ENCODE results near the gene CD81. TPM values are rescaled to one million over a fixed set of nuclear protein-coding genes. Genes with fewer than 3 reads are reported as not detected.

The CD81 gene
- total RNA-seq, 1 experiment from 2014 or later, result 194 TPM

- CTCF ChIA-PET, result no interaction called here
These were observed 59.0 kb downstream of the CD81 start for GRCh38 chr11:2436013-2436520.

GRCh38 chr11:2436521-2437031 lies 59.5 kb downstream of the CD81 start:
- BruUV-seq (replicated peaks), result no TSS peak
- Histone ChIP-seq H3K36me3 (ENCODE audit: insufficient read depth, low read length, poor library complexity, severe bottlenecking) (no peaks in the 10 kb centered on the region), H3K4me1 (ENCODE audit: insufficient read depth, low read length, poor library complexity, severe bottlenecking) (no peaks in the 10 kb centered on the region), H3K27ac (ENCODE audit: low read depth, low read length, poor library complexity, severe bottlenecking) (no peak overlapping the region), H3K4me3 (ENCODE audit: low read depth, low read length, poor library complexity, severe bottlenecking) (no peak overlapping the region), H3K27me3 (replicated peaks; ENCODE audit: insufficient read depth, low read depth, low read length, poor library complexity) (no peaks in the 10 kb centered on the region), H3K9me3 (ENCODE audit: low read depth, low read length, poor library complexity, severe bottlenecking) (no peaks in the 10 kb centered on the region)
- no peak for DNase-seq (ENCODE audit: low spot score)
- intact Hi-C loops (cut with micrococcal nuclease; ENCODE audit: unreplicated experiment), result no loop called here
- ChIA-PET CTCF (no interaction called here), POLR2A (ENCODE audit: low non-redundant PET) (no interaction called here)
- TF ChIP-seq EZH2 (IDR thresholded peaks at IDR 0.05; ENCODE audit: borderline replicate concordance, low read depth, low read length, poor library complexity, severe bottlenecking) (no peak), CTCF (conservative IDR thresholded peaks at IDR 0.05; ENCODE audit: low read depth, low read length) (no peak)

More at GRCh38 chr11:2436013-2436520, 59.0 kb downstream of the CD81 start:
- Histone ChIP-seq H3K4me1 (ENCODE audit: insufficient read depth, low read length, poor library complexity, severe bottlenecking) (no peaks in the 10 kb centered on the region), H3K27ac (ENCODE audit: low read depth, low read length, poor library complexity, severe bottlenecking) (no peak overlapping the region), H3K9me3 (ENCODE audit: low read depth, low read length, poor library complexity, severe bottlenecking) (no peaks in the 10 kb centered on the region), H3K36me3 (ENCODE audit: insufficient read depth, low read length, poor library complexity, severe bottlenecking) (no peaks in the 10 kb centered on the region), H3K27me3 (replicated peaks; ENCODE audit: insufficient read depth, low read depth, low read length, poor library complexity) (no peaks in the 10 kb centered on the region), H3K4me3 (ENCODE audit: low read depth, low read length, poor library complexity, severe bottlenecking) (no peak overlapping the region)
- no TSS peak for BruUV-seq (replicated peaks)
- POLR2A ChIA-PET (ENCODE audit: low non-redundant PET), result no interaction called here
- intact Hi-C loops (cut with micrococcal nuclease; ENCODE audit: unreplicated experiment), result no loop called here
- TF ChIP-seq CTCF (conservative IDR thresholded peaks at IDR 0.05; ENCODE audit: low read depth, low read length) (no peak), EZH2 (IDR thresholded peaks at IDR 0.05; ENCODE audit: borderline replicate concordance, low read depth, low read length, poor library complexity, severe bottlenecking) (no peak)
- no peak for DNase-seq (ENCODE audit: low spot score)

- intact Hi-C loops (cut with micrococcal nuclease; ENCODE audit: unreplicated experiment), result no loop called here
- Histone ChIP-seq H3K27me3 (replicated peaks; ENCODE audit: insufficient read depth, low read depth, low read length, poor library complexity) (no peaks in the 10 kb centered on the region), H3K4me1 (ENCODE audit: insufficient read depth, low read length, poor library complexity, severe bottlenecking) (no peaks in the 10 kb centered on the region), H3K4me3 (ENCODE audit: low read depth, low read length, poor library complexity, severe bottlenecking) (no peak overlapping the region), H3K36me3 (ENCODE audit: insufficient read depth, low read length, poor library complexity, severe bottlenecking) (no peaks in the 10 kb centered on the region), H3K9me3 (ENCODE audit: low read depth, low read length, poor library complexity, severe bottlenecking) (no peaks in the 10 kb centered on the region), H3K27ac (ENCODE audit: low read depth, low read length, poor library complexity, severe bottlenecking) (no peak overlapping the region)
- ChIA-PET POLR2A (ENCODE audit: low non-redundant PET) (no interaction called here), CTCF (no interaction called here)
- no peak for DNase-seq (ENCODE audit: low spot score)
- no TSS peak for BruUV-seq (replicated peaks)
- TF ChIP-seq EZH2 (IDR thresholded peaks at IDR 0.05; ENCODE audit: borderline replicate concordance, low read depth, low read length, poor library complexity, severe bottlenecking) (no peak), CTCF (conservative IDR thresholded peaks at IDR 0.05; ENCODE audit: low read depth, low read length) (no peak)
These were observed 60.4 kb downstream of the CD81 start for GRCh38 chr11:2437516-2437915.

All from A673 (cell line).